Osteoblast (primary cell): ENCODE measurements around the gene KRTAP6-1. TPM values are rescaled to one million over a fixed set of nuclear protein-coding genes. Genes with fewer than 3 reads are reported as not detected.

Experiments used
- DNase-seq: peaks from one replicate; pipeline ENCODE4 v3.0.0; 2011; ENCODE audit warnings: low spot score, mixed read lengths; ENCODE audit not compliant: insufficient read length; ENCODE audit errors: missing footprints
- H2AFZ ChIP-seq: 2 replicates; pipeline ENCODE4 v1.6.0; 2011; ENCODE audit warnings: mild to moderate bottlenecking, low read length
- H3K27ac ChIP-seq: 2 replicates; pipeline ENCODE4 v1.5.1; 2011; ENCODE audit warnings: mild to moderate bottlenecking, low read depth, low read length, moderate library complexity
- H3K27me3 ChIP-seq: 2 replicates; pipeline ENCODE4 v1.6.0; 2012; ENCODE audit warnings: mild to moderate bottlenecking, control low read depth, inconsistent platforms, low read length, moderate library complexity; ENCODE audit not compliant: insufficient read depth
- H3K36me3 ChIP-seq: 2 replicates; pipeline ENCODE4 v1.5.1; 2011; ENCODE audit warnings: mild to moderate bottlenecking, low read length, control low read depth, moderate library complexity; ENCODE audit not compliant: insufficient read depth
- H3K4me1 ChIP-seq: 2 replicates; pipeline ENCODE4 v1.5.1; 2011; ENCODE audit warnings: mild to moderate bottlenecking, low read length, control low read depth, moderate library complexity; ENCODE audit not compliant: insufficient read depth
- H3K4me2 ChIP-seq: 2 replicates; pipeline ENCODE4 v1.6.0; 2011; ENCODE audit warnings: mild to moderate bottlenecking, low read length; ENCODE audit not compliant: insufficient read depth
- H3K4me3 ChIP-seq: fragments of 200-600 bp; sonication (generic); 3 replicates; pipeline ENCODE4 v1.5.1; 2012; ENCODE audit warnings: mild to moderate bottlenecking, low read length, inconsistent platforms; ENCODE audit not compliant: insufficient read depth
- H3K79me2 ChIP-seq: 2 replicates; pipeline ENCODE4 v1.6.0; 2012; ENCODE audit warnings: mild to moderate bottlenecking, low read length, control low read depth, inconsistent platforms; ENCODE audit not compliant: insufficient read depth
- H3K9me3 ChIP-seq: 2 replicates; pipeline ENCODE4 v1.5.1; 2011; ENCODE audit warnings: low read depth, low read length, control low read depth
- H4K20me1 ChIP-seq: 2 replicates; pipeline ENCODE4 v1.6.0; 2012; ENCODE audit warnings: mild to moderate bottlenecking, low read length, control low read depth; ENCODE audit not compliant: insufficient read depth
- CTCF ChIP-seq: IDR thresholded peaks from 2 replicates; pipeline ENCODE4 v1.5.1; 2011; ENCODE audit warnings: mild to moderate bottlenecking, low read depth, low read length, moderate library complexity; ENCODE audit errors: extremely low read depth
- total RNA-seq: library from RNA; depleted of rRNA; stranded (reverse); fragments of >200 nt; gene quantifications from 2 replicates; pipeline ENCODE4 v1.2.3, GENCODE V29; 2012

Gene KRTAP6-1
- total RNA-seq, 1 donor: not detected

GRCh38 chr21:30625449-30626165, 11.9 kb upstream of the KRTAP6-1 start:
- TF ChIP-seq CTCF: no peak
- Histone ChIP-seq H3K79me2 (no peaks in the 10 kb centered on the region), H3K9me3 (no peaks in the 10 kb centered on the region)

GRCh38 chr21:30623362-30623761, 9.6 kb upstream of the KRTAP6-1 start:
- no peaks in the 10 kb centered on the region for H4K20me1 ChIP-seq
- no peak for TF ChIP-seq CTCF
- no peak for DNase-seq
- no peak overlapping the region for H3K4me3 ChIP-seq
- H3K9me3 ChIP-seq: no peaks in the 10 kb centered on the region
- H3K4me1 ChIP-seq: no peaks in the 10 kb centered on the region
- no peak overlapping the region for H3K4me2 ChIP-seq
- H3K27ac ChIP-seq: no peak overlapping the region
- H3K36me3 ChIP-seq: no peaks in the 10 kb centered on the region
- H3K27me3 ChIP-seq: no peaks in the 10 kb centered on the region
- H3K79me2 ChIP-seq: no peaks in the 10 kb centered on the region
- no peak overlapping the region for H2AFZ ChIP-seq

More at GRCh38 chr21:30625449-30626165, 11.9 kb upstream of the KRTAP6-1 start:
- DNase-seq: no peak
- H3K27ac ChIP-seq: no peak overlapping the region
- no peaks in the 10 kb centered on the region for H4K20me1 ChIP-seq
- H3K27me3 ChIP-seq: no peaks in the 10 kb centered on the region
- no peaks in the 10 kb centered on the region for H3K36me3 ChIP-seq
- H3K4me1 ChIP-seq: no peaks in the 10 kb centered on the region
- H3K4me2 ChIP-seq: no peak overlapping the region
- H2AFZ ChIP-seq: no peak overlapping the region
- no peak overlapping the region for H3K4me3 ChIP-seq

GRCh38 chr21:30620522-30620921, 6.8 kb upstream of the KRTAP6-1 start, which contains the start of gene KRTAP20-4:
Gene KRTAP20-4 (plus strand): TSS chr21:30620627.
- no peak for TF ChIP-seq CTCF
- DNase-seq: no peak
- no peaks in the 10 kb centered on the region for H3K79me2 ChIP-seq
- H3K36me3 ChIP-seq: no peaks in the 10 kb centered on the region
- no peak within 1 kb of the TSS for H3K4me3 ChIP-seq
- H3K27me3 ChIP-seq: no peaks in the 10 kb centered on the region
- no peaks in the 10 kb centered on the region for H4K20me1 ChIP-seq
- H2AFZ ChIP-seq: no peak within 1 kb of the TSS
- H3K4me2 ChIP-seq: no peak within 1 kb of the TSS
- no peak within 1 kb of the TSS for H3K27ac ChIP-seq
- H3K9me3 ChIP-seq: peaks cover 5% of the 10 kb centered on the region
- H3K4me1 ChIP-seq: no peaks in the 10 kb centered on the region

GRCh38 chr21:30620080-30620479, 6.3 kb upstream of the KRTAP6-1 start:
- H4K20me1 ChIP-seq: no peaks in the 10 kb centered on the region
- no peak overlapping the region for H2AFZ ChIP-seq
- H3K27ac ChIP-seq: no peak overlapping the region
- H3K79me2 ChIP-seq: no peaks in the 10 kb centered on the region
- no peak overlapping the region for H3K4me2 ChIP-seq
- H3K27me3 ChIP-seq: no peaks in the 10 kb centered on the region
- H3K4me3 ChIP-seq: no peak overlapping the region
- no peaks in the 10 kb centered on the region for H3K36me3 ChIP-seq
- no peak for TF ChIP-seq CTCF
- H3K9me3 ChIP-seq: peaks cover 5% of the 10 kb centered on the region
- no peaks in the 10 kb centered on the region for H3K4me1 ChIP-seq
- no peak for DNase-seq
